Prostate gland (tissue), 2 donors: ENCODE measurements around the gene ATXN1.
"Not testable (repeated sequence)": the region's sequence is repeated elsewhere in the genome, so short reads cannot be mapped to it uniquely, and the experiment has no call there.

ENCODE experiments used
- POLR2A ChIP-seq: fragments of 450-650 bp; IDR thresholded peaks from one replicate; pipeline ENCODE4 v1.6.1; 2016; ENCODE audit warnings: antibody characterized with exemption, mild to moderate bottlenecking
- POLR2AphosphoS5 ChIP-seq: sonication (generic); formaldehyde crosslinking; IDR thresholded peaks from one replicate; pipeline ENCODE4 v1.6.1; 2017; ENCODE audit warnings: antibody characterized with exemption
- TF ChIP-seq, protein P1 (sequence below), 4 experiments: fragments of 200-600 bp in 2 of 4; fragments of 450-650 bp in 2 of 4; sonication (generic) in 2 of 4; IDR thresholded peaks; 1 replicate in 3 of 4; 2 replicates in 1 of 4; pipeline ENCODE4 v1.5.1; 2016 to 2019; ENCODE audit warnings: antibody characterized with exemption in 4 of 4, mild to moderate bottlenecking in 2 of 4, moderate library complexity in 2 of 4

DNA sequence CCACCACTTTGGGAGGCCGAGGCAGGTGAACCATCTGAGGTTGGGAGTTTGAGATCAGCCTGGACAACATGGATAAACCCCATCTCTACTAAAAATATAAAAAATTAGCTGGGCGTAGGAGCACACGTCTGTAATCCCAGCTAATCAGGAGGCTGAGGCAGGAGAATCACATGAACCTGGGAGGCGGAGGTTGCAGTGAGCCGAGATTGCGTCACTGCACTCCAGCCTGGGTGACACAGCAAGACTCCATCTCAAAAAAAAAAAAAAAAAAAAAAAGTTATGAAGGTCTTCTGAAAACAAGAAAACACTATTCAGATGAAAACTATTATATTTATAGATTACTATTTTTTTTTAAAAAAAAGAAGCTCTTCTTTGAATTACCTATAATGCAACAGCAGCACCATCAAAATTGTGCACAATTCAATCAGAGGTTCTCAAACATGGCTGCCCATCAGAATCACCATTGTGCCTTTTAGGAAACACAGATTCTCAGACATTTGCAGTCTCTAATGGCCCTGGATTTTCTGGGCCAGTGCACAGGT is 370.3 kb downstream of the ATXN1 start:
- TF ChIP-seq, protein P1, sequence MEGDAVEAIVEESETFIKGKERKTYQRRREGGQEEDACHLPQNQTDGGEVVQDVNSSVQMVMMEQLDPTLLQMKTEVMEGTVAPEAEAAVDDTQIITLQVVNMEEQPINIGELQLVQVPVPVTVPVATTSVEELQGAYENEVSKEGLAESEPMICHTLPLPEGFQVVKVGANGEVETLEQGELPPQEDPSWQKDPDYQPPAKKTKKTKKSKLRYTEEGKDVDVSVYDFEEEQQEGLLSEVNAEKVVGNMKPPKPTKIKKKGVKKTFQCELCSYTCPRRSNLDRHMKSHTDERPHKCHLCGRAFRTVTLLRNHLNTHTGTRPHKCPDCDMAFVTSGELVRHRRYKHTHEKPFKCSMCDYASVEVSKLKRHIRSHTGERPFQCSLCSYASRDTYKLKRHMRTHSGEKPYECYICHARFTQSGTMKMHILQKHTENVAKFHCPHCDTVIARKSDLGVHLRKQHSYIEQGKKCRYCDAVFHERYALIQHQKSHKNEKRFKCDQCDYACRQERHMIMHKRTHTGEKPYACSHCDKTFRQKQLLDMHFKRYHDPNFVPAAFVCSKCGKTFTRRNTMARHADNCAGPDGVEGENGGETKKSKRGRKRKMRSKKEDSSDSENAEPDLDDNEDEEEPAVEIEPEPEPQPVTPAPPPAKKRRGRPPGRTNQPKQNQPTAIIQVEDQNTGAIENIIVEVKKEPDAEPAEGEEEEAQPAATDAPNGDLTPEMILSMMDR (IDR thresholded peaks at IDR 0.05), result not testable (repeated sequence)
- not testable (repeated sequence) for TF ChIP-seq POLR2A, POLR2AphosphoS5
